Measurements from ENCODE around the gene MRPL24.

Gene MRPL24

DNA sequence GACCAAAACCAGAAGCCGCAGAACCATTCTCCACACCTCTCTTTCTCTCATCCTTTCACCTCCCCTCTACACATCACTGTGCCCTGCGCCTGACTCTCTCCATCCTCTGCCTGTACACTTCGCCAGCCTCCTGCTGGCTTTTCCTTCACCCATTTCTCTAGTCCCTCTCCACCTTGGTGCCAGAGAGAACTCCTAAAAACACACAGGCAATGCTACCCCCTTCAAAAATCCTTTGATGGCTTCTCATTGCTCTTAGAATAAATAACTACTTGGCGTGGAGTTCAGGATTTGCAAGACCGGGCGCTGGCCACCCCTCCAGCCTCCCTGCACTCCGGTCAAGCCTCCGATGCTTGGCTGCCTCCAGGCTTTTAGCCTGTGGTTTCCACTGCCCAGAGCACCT lies 44.1 kb downstream of the MRPL24 start:
- Histone ChIP-seq H3K4me3 (ENCODE audit: low read depth in 1 of 5, low read length in 5 of 5) (no peak overlapping the region), H3K4me1 (ENCODE audit: control insufficient read depth in 5 of 5, insufficient read depth in 5 of 5, low read length in 5 of 5) (peaks cover 1 to 15% (median 10%) of the 10 kb centered on the region in 5 donors), H3K9me3 (ENCODE audit: control insufficient read depth in 5 of 5, low read length in 5 of 5) (no peaks in the 10 kb centered on the region), H3K27ac (ENCODE audit: low read depth, low read length) (no peak overlapping the region), H3K9ac (ENCODE audit: low read length in 5 of 5) (no peak overlapping the region), H3K36me3 (ENCODE audit: control insufficient read depth in 5 of 5, insufficient read depth in 5 of 5, low read length in 5 of 5) (peaks cover 0 to 9% (median 5%) of the 10 kb centered on the region in 5 donors), H3K27me3 (ENCODE audit: control insufficient read depth in 5 of 5, insufficient read depth in 4 of 5, low read length in 5 of 5) (peaks cover 24 to 44% (median 31%) of the 10 kb centered on the region in 5 donors)

DNA sequence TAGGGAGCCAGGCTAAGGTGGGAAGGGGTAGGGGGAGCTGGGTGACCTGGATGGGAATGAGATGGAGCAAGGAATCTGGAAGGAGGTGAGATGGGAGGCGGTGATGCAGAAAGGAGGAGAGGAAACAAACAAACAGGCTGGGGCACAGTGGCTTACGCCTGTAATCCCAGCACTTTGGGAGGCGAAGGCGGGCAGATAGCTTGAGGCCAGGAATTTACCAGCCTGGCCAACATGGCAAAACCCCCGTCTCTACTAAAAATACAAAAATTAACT lies 46.3 kb downstream of the MRPL24 start:
- peaks cover 3 to 19% (median 15%) of the 10 kb centered on the region in 5 donors for H3K4me1 ChIP-seq (ENCODE audit: control insufficient read depth in 5 of 5, insufficient read depth in 5 of 5, low read length in 5 of 5)
- H3K4me3 ChIP-seq (ENCODE audit: low read depth in 1 of 5, low read length in 5 of 5): no peak overlapping the region
- H3K9me3 ChIP-seq (ENCODE audit: control insufficient read depth in 5 of 5, low read length in 5 of 5): no peaks in the 10 kb centered on the region
- H3K36me3 ChIP-seq (ENCODE audit: control insufficient read depth in 5 of 5, insufficient read depth in 5 of 5, low read length in 5 of 5): peaks cover 0 to 4% (median 0%) of the 10 kb centered on the region in 5 donors
- H3K9ac ChIP-seq (ENCODE audit: low read length in 5 of 5): no peak overlapping the region
- H3K27ac ChIP-seq (ENCODE audit: low read depth, low read length): no peak overlapping the region
- H3K27me3 ChIP-seq (ENCODE audit: control insufficient read depth in 5 of 5, insufficient read depth in 4 of 5, low read length in 5 of 5): peaks cover 25 to 47% (median 37%) of the 10 kb centered on the region in 5 donors

DNA sequence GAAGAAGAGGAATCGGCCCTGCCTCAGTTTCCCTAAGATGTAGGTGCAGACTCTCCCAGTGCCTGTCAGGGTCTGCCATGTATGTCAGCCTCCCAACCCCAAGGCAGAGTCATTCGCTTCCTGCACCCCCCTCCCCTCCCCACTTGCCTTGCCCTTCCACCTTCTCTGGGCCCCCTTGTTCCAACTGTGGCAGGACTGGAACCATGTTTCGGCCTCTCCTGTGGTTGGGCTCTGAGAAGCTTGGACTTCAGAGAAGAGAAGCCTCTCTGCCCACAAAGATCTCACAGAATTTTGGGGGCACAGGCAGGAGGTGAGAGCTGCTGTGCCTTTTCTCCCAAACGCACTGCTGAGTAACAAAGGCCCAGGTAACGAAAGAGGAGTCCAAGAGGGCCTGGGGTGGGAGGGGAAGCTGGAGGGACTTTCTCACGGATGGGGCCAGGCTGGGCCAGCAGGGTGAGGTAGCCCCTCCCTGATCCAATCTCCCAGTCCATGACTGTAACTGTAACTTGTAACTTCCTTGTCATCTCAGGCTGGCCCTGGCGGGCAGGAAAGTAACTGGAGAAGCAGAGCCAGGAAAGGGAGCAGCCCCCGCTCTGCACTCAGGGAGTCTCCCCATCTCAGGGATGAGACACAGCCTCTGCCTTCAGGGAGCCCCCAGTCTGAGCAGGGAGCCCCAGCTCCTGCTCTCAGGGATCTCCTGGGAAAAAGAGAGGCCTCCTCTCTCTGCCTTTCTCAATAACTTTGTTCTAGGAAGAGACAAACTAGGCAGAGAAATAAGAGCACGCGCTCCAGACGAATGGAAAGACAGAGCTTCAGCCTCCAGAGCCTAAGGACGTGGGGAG lies 46.8 kb downstream of the MRPL24 start:
- Histone ChIP-seq H3K9ac (ENCODE audit: low read length in 5 of 5) (no peak overlapping the region), H3K4me3 (ENCODE audit: low read depth in 1 of 5, low read length in 5 of 5) (no peak overlapping the region), H3K36me3 (ENCODE audit: control insufficient read depth in 5 of 5, insufficient read depth in 5 of 5, low read length in 5 of 5) (peaks cover 0 to 3% (median 0%) of the 10 kb centered on the region in 5 donors), H3K27me3 (ENCODE audit: control insufficient read depth in 5 of 5, insufficient read depth in 4 of 5, low read length in 5 of 5) (peaks cover 27 to 50% (median 37%) of the 10 kb centered on the region in 5 donors), H3K27ac (ENCODE audit: low read depth, low read length) (no peak overlapping the region), H3K9me3 (ENCODE audit: control insufficient read depth in 5 of 5, low read length in 5 of 5) (no peaks in the 10 kb centered on the region), H3K4me1 (ENCODE audit: control insufficient read depth in 5 of 5, insufficient read depth in 5 of 5, low read length in 5 of 5) (peaks cover 3 to 24% (median 18%) of the 10 kb centered on the region in 5 donors)

DNA sequence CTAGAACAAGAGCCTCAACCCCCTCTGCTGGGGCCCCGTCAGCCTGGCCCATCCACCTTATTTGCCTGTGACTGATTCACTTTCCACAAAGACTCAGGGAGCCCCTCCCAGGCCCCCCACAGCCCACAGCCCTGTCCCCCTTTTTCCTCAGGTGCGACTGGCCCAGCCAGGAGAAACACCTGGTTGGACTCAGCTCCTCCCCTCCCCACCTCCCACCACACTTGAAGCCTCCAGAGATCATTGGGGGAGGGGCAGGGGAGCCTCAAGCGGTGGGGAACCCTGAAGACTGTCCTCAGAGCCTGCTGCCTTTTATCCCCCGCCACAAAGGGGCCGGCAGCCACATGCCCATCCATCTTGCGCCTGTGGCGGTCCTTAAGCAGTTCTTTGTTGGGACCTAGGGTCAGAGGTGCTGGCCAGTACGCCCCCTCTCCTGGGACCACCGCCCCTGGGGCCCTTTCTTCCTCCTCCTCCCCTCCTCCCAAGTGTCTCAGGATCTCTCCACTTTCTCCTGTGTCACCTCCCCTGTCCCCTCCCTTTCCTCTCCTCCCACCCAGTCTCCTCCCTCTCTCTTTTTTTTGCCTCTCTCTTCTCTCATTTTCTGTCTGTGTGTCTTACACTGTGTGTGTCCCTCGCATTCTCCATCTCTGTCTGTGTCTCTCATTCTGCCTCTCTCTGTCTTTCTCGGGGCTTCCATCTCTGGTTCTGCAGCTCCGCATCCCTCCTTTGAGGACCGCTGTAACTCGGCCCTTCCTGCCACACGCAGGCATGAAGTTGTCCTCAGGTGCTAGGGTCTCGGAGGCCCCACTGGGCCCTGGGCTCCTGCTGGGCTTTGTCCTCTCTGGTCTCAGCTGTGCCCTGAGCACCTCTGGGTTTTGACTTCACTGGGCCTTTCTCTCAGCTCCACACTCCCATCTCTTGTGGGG lies 47.7 kb downstream of the MRPL24 start:
- Histone ChIP-seq H3K9me3 (ENCODE audit: control insufficient read depth in 5 of 5, low read length in 5 of 5) (no peaks in the 10 kb centered on the region), H3K4me1 (ENCODE audit: control insufficient read depth in 5 of 5, insufficient read depth in 5 of 5, low read length in 5 of 5) (peaks cover 2 to 24% (median 18%) of the 10 kb centered on the region in 5 donors), H3K36me3 (ENCODE audit: control insufficient read depth in 5 of 5, insufficient read depth in 5 of 5, low read length in 5 of 5) (no peaks in the 10 kb centered on the region), H3K9ac (ENCODE audit: low read length in 5 of 5) (no peak overlapping the region), H3K4me3 (ENCODE audit: low read depth in 1 of 5, low read length in 5 of 5) (no peak overlapping the region), H3K27me3 (ENCODE audit: control insufficient read depth in 5 of 5, insufficient read depth in 4 of 5, low read length in 5 of 5) (peaks cover 29 to 59% (median 42%) of the 10 kb centered on the region in 5 donors), H3K27ac (ENCODE audit: low read depth, low read length) (no peak overlapping the region)

DNA sequence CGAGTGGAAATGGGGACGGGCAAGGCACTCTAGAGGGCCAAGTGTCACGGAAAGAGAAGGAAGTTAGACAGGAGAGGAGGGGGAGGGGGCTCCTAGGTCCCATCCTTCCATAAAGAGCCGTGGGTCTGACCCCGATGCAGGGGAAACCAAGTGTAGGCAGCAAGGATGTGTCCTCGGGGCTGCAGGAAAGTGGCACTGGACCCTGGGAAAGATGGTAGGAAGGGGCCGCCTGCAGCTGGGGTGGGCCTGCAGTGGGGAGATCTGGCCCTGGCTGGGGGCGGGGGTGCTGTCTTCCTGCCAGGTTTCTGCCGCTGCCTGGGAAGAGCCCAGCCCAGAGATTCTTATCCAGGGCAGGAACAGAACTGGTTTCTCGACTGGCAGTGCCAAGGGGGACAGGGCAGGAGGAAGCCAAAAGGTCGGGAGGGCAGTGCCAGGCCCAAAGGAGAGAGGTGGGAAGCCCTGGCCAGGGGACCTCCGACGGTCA lies 48.4 kb downstream of the MRPL24 start:
- Histone ChIP-seq H3K36me3 (ENCODE audit: control insufficient read depth in 5 of 5, insufficient read depth in 5 of 5, low read length in 5 of 5) (no peaks in the 10 kb centered on the region), H3K27ac (ENCODE audit: low read depth, low read length) (no peak overlapping the region), H3K4me3 (ENCODE audit: low read depth in 1 of 5, low read length in 5 of 5) (no peak overlapping the region), H3K9me3 (ENCODE audit: control insufficient read depth in 5 of 5, low read length in 5 of 5) (no peaks in the 10 kb centered on the region), H3K4me1 (ENCODE audit: control insufficient read depth in 5 of 5, insufficient read depth in 5 of 5, low read length in 5 of 5) (peaks cover 2 to 24% (median 18%) of the 10 kb centered on the region in 5 donors), H3K27me3 (ENCODE audit: control insufficient read depth in 5 of 5, insufficient read depth in 4 of 5, low read length in 5 of 5) (peaks cover 29 to 60% (median 42%) of the 10 kb centered on the region in 5 donors), H3K9ac (ENCODE audit: low read length in 5 of 5) (no peak overlapping the region)

DNA sequence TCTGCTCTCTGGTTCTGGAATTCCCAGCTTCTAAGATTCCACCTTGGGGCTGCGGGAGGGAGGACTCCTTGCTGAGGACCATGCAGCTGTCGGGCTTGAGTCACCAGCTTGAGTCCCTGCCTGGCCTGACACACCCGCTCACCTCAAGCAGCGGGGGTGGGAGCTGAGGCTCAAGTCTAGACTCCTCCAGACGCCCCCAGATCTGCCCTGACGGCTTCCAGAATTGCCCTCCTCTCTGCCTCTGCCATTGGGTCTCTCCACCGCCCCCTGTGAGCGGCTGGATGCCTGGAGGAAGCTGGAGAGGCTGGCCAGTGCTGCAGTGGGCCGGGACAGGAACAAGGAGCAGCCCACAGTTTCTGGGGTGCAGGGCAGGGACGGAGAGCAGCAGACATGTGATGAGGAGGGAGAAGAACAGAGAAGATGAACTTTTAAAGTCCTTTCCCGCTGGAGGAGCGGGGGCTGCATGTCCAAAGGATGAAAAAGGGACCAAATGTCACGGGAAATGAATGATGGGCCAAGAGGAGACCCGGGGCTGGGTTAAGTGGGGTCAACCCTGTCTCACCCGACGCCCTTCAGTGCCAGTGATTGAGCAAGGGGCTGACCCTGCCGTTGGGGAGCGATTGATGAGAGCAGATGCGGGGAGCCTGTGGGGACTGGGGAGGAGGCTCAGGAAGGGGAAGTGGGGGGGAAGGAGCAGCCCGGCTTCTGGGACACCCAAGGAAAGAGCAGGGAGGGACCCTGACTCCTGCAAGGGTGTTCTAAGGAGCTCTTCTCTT lies 49.0 kb downstream of the MRPL24 start:
- Histone ChIP-seq H3K4me1 (ENCODE audit: control insufficient read depth in 5 of 5, insufficient read depth in 5 of 5, low read length in 5 of 5) (peaks cover 2 to 24% (median 18%) of the 10 kb centered on the region in 5 donors), H3K27ac (ENCODE audit: low read depth, low read length) (no peak overlapping the region), H3K4me3 (ENCODE audit: low read depth in 1 of 5, low read length in 5 of 5) (no peak overlapping the region), H3K36me3 (ENCODE audit: control insufficient read depth in 5 of 5, insufficient read depth in 5 of 5, low read length in 5 of 5) (no peaks in the 10 kb centered on the region), H3K9ac (ENCODE audit: low read length in 5 of 5) (no peak overlapping the region), H3K27me3 (ENCODE audit: control insufficient read depth in 5 of 5, insufficient read depth in 4 of 5, low read length in 5 of 5) (peaks cover 26 to 60% (median 40%) of the 10 kb centered on the region in 5 donors), H3K9me3 (ENCODE audit: control insufficient read depth in 5 of 5, low read length in 5 of 5) (no peaks in the 10 kb centered on the region)

DNA sequence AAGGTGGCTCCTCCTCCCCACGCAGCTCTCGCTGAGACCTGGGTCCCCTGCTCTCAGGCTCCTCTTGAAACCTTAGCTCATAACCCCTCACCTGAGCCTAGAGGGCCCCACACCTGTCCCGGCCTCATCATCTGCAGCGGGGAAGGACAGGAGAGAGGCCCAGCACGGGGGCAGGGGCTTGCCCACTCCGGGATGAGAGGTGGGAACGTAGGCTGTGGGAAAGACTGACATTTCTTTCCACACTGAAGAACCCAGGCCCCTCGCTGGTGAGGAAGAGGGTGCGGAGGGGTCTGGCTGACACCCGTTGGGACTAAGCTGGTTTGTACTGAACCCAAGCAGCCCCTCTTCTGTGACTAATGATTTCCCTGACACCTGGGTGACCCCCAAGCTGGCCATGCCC lies 49.7 kb downstream of the MRPL24 start:
- Histone ChIP-seq H3K4me1 (ENCODE audit: control insufficient read depth in 5 of 5, insufficient read depth in 5 of 5, low read length in 5 of 5) (peaks cover 2 to 24% (median 18%) of the 10 kb centered on the region in 5 donors), H3K9me3 (ENCODE audit: control insufficient read depth in 5 of 5, low read length in 5 of 5) (no peaks in the 10 kb centered on the region), H3K27me3 (ENCODE audit: control insufficient read depth in 5 of 5, insufficient read depth in 4 of 5, low read length in 5 of 5) (peaks cover 24 to 60% (median 38%) of the 10 kb centered on the region in 5 donors), H3K9ac (ENCODE audit: low read length in 5 of 5) (no peak overlapping the region), H3K36me3 (ENCODE audit: control insufficient read depth in 5 of 5, insufficient read depth in 5 of 5, low read length in 5 of 5) (no peaks in the 10 kb centered on the region), H3K4me3 (ENCODE audit: low read depth in 1 of 5, low read length in 5 of 5) (no peak overlapping the region), H3K27ac (ENCODE audit: low read depth, low read length) (no peak overlapping the region)

DNA sequence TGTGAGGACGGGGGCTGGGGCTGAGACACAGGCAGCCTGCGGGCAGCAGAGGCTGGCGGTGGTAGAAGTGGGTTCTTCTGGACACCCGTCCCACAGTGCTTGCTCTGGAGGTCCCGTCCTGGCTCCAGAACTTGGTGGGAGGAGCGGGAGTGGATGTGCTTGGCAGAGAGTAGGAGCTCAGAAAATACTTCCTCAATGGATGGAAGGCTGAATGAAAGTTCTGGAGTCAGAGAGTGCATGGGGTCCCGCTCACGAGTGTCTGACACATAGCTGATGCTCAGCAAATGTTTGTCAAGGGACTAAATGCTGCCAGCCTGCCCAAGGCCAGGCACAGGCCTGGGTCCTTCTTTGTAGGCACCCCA lies 50.2 kb downstream of the MRPL24 start:
- Histone ChIP-seq H3K9ac (ENCODE audit: low read length in 5 of 5) (no peak overlapping the region), H3K4me1 (ENCODE audit: control insufficient read depth in 5 of 5, insufficient read depth in 5 of 5, low read length in 5 of 5) (peaks cover 2 to 24% (median 18%) of the 10 kb centered on the region in 5 donors), H3K27ac (ENCODE audit: low read depth, low read length) (no peak overlapping the region), H3K4me3 (ENCODE audit: low read depth in 1 of 5, low read length in 5 of 5) (no peak overlapping the region), H3K27me3 (ENCODE audit: control insufficient read depth in 5 of 5, insufficient read depth in 4 of 5, low read length in 5 of 5) (peaks cover 24 to 61% (median 38%) of the 10 kb centered on the region in 5 donors), H3K36me3 (ENCODE audit: control insufficient read depth in 5 of 5, insufficient read depth in 5 of 5, low read length in 5 of 5) (no peaks in the 10 kb centered on the region), H3K9me3 (ENCODE audit: control insufficient read depth in 5 of 5, low read length in 5 of 5) (no peaks in the 10 kb centered on the region)

DNA sequence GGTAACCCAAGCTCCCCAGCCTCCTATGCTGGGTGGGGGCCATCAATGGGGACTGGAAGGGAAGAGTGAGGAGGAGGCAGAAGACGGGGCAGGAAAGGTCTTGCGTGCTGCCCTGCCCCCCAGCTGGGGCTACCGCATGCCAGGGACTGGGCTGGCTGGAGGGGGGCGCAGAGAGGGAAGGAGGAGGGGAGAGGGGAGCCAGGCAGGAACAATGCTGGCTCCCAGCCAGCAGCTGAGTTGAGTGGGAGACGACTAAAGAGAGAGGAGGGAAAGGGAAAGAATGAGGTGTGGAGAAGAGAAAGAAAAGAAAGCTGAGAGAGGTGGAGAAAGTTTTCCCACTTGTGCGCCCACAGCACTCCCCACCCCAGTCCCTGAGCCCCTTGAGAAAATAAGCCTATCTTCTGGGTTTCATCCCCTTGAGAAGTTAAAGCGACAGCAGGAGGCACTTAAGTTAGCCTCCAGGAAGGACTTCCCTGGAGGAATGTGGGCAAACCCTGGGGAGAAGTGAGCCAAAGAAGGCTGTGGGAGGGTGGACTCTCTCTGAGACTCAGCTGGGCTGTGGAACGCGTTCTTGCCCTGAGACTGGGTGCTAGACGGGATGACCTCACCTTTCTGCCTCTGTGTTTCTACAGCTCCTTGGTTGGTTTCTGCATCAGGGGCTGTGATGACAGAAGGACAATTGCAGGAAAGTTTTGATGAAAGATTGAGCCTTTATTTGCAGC lies 50.8 kb downstream of the MRPL24 start:
- H3K27ac ChIP-seq (ENCODE audit: low read depth, low read length): no peak overlapping the region
- H3K4me3 ChIP-seq (ENCODE audit: low read depth in 1 of 5, low read length in 5 of 5): no peak overlapping the region
- peaks cover 2 to 24% (median 18%) of the 10 kb centered on the region in 5 donors for H3K4me1 ChIP-seq (ENCODE audit: control insufficient read depth in 5 of 5, insufficient read depth in 5 of 5, low read length in 5 of 5)
- H3K9me3 ChIP-seq (ENCODE audit: control insufficient read depth in 5 of 5, low read length in 5 of 5): no peaks in the 10 kb centered on the region
- no peak overlapping the region for H3K9ac ChIP-seq (ENCODE audit: low read length in 5 of 5)
- peaks cover 24 to 65% (median 38%) of the 10 kb centered on the region in 5 donors for H3K27me3 ChIP-seq (ENCODE audit: control insufficient read depth in 5 of 5, insufficient read depth in 4 of 5, low read length in 5 of 5)
- H3K36me3 ChIP-seq (ENCODE audit: control insufficient read depth in 5 of 5, insufficient read depth in 5 of 5, low read length in 5 of 5): no peaks in the 10 kb centered on the region
